Neural cell (in vitro differentiated cells): ENCODE data around the gene BIVM. TPM values are rescaled to one million over a fixed set of nuclear protein-coding genes. Genes with fewer than 3 reads are reported as not detected.

Experiments used
- H2AFZ ChIP-seq: fragments of 200-600, 300-800 bp; sonication (generic), shearing (Covaris generic); 2 replicates; pipeline ENCODE4 v1.6.0; 2014; ENCODE audit warnings: low read depth, mild to moderate bottlenecking, antibody characterized with exemption, low read length, moderate library complexity
- H3F3A ChIP-seq: fragments of 200-600 bp; shearing (Covaris generic); 2 replicates; pipeline ENCODE4 v1.6.1; 2016; ENCODE audit warnings: mild to moderate bottlenecking, moderate library complexity, mixed read lengths, antibody characterized with exemption, low read length; ENCODE audit not compliant: insufficient read depth, poor library complexity, severe bottlenecking
- H3K27ac ChIP-seq: fragments of 200-600, 300-800 bp; sonication (generic), shearing (Covaris generic); 2 replicates; pipeline ENCODE4 v1.5.1; 2014; ENCODE audit warnings: mild to moderate bottlenecking, low read length, moderate library complexity
- H3K27me3 ChIP-seq: fragments of 300-800, 200-600 bp; sonication (generic), shearing (Covaris generic); 2 replicates; pipeline ENCODE4 v1.6.0; 2014; ENCODE audit warnings: mild to moderate bottlenecking, low read depth, low read length, moderate library complexity; ENCODE audit not compliant: insufficient read depth
- H3K36me3 ChIP-seq: fragments of 300-800, 200-600 bp; sonication (generic), shearing (Covaris generic); 2 replicates; pipeline ENCODE4 v1.5.1; 2014; ENCODE audit warnings: mild to moderate bottlenecking, antibody characterized with exemption, low read length, moderate library complexity; ENCODE audit not compliant: insufficient read depth
- H3K4me2 ChIP-seq: fragments of 300-800, 200-600 bp; sonication (generic), shearing (Covaris generic); 2 replicates; pipeline ENCODE4 v1.6.0; 2014; ENCODE audit warnings: mild to moderate bottlenecking, low read length
- H3K4me3 ChIP-seq: fragments of 300-800, 200-600 bp; sonication (generic), shearing (Covaris generic); 2 replicates; pipeline ENCODE4 v1.5.1; 2014; ENCODE audit warnings: mild to moderate bottlenecking, low read length, moderate library complexity
- H3K79me2 ChIP-seq: fragments of 200-600 bp; shearing (Covaris generic); replicated peaks from 2 replicates; pipeline ENCODE4 v1.6.0; 2014; ENCODE audit warnings: mild to moderate bottlenecking, low read length, moderate library complexity; ENCODE audit not compliant: insufficient read depth
- H3K9ac ChIP-seq: fragments of 300-800, 200-600 bp; sonication (generic), shearing (Covaris generic); 2 replicates; pipeline ENCODE4 v1.6.1; 2016; ENCODE audit warnings: mild to moderate bottlenecking, low read length, mixed read lengths
- H3K9me2 ChIP-seq: fragments of 200-600 bp; shearing (Covaris generic); 2 replicates; pipeline ENCODE4 v1.6.1; 2016; ENCODE audit warnings: mild to moderate bottlenecking, low read length, mixed read lengths; ENCODE audit not compliant: insufficient read depth
- H3K9me3 ChIP-seq: fragments of 200-600, 300-800 bp; sonication (generic), shearing (Covaris generic); 2 replicates; pipeline ENCODE4 v1.6.1; 2016; ENCODE audit warnings: mild to moderate bottlenecking, mixed run types, low read length, moderate library complexity, mixed read lengths
- H4K20me1 ChIP-seq: fragments of 200-600 bp; shearing (Covaris generic); 2 replicates; pipeline ENCODE4 v1.6.1; 2016; ENCODE audit warnings: mild to moderate bottlenecking, mixed run types; ENCODE audit not compliant: insufficient read depth
- EP300 ChIP-seq: fragments of 450-650 bp; conservative IDR thresholded peaks from 2 replicates; pipeline ENCODE4 v1.6.1; 2014; ENCODE audit warnings: antibody characterized with exemption, mild to moderate bottlenecking, moderate library complexity; ENCODE audit not compliant: poor library complexity, severe bottlenecking
- EZH2 ChIP-seq: fragments of 200-600, 300-800 bp; shearing (Covaris generic), sonication (generic); IDR thresholded peaks from 2 replicates; pipeline ENCODE4 v1.6.1; 2014; ENCODE audit warnings: antibody characterized with exemption, low read length, borderline replicate concordance, mild to moderate bottlenecking; ENCODE audit not compliant: insufficient read depth, poor library complexity, severe bottlenecking
- MXI1 ChIP-seq: fragments of 450-650 bp; conservative IDR thresholded peaks from 2 replicates; pipeline ENCODE4 v1.6.1; 2014; ENCODE audit warnings: antibody characterized with exemption, mild to moderate bottlenecking; ENCODE audit not compliant: poor library complexity, severe bottlenecking
- POLR2AphosphoS5 ChIP-seq: IDR thresholded peaks from 2 replicates; pipeline ENCODE4 v1.6.1; 2012
- RAD21 ChIP-seq: fragments of 450-650 bp; conservative IDR thresholded peaks from 2 replicates; pipeline ENCODE4 v1.6.1; 2014; ENCODE audit warnings: antibody characterized with exemption, mild to moderate bottlenecking, moderate library complexity
- SMC3 ChIP-seq: fragments of 450-650 bp; conservative IDR thresholded peaks from 2 replicates; pipeline ENCODE4 v1.6.1; 2014; ENCODE audit warnings: antibody characterized with exemption, mild to moderate bottlenecking, moderate library complexity; ENCODE audit not compliant: poor library complexity
- TAF1 ChIP-seq: IDR thresholded peaks from 2 replicates; pipeline ENCODE4 v1.6.1; 2012; ENCODE audit warnings: low read depth
- polyA plus RNA-seq: library from polyadenylated mRNA; depleted of rRNA; stranded (reverse); fragments of >200 nt; gene quantifications from 2 replicates; pipeline ENCODE4 v1.2.3, GENCODE V29; 2014
- TF ChIP-seq, protein P1 (sequence below): IDR thresholded peaks from 2 replicates; pipeline ENCODE4 v1.6.1; 2012; ENCODE audit warnings: borderline replicate concordance
- TF ChIP-seq, protein P2 (sequence below): fragments of 450-650 bp; IDR thresholded peaks from 2 replicates; pipeline ENCODE4 v1.5.1; 2014; ENCODE audit warnings: antibody characterized with exemption, mild to moderate bottlenecking, moderate library complexity; ENCODE audit not compliant: poor library complexity, severe bottlenecking

BIVM gene
- polyA plus RNA-seq, 1 donor from 2014 or later: 60.7 TPM

DNA sequence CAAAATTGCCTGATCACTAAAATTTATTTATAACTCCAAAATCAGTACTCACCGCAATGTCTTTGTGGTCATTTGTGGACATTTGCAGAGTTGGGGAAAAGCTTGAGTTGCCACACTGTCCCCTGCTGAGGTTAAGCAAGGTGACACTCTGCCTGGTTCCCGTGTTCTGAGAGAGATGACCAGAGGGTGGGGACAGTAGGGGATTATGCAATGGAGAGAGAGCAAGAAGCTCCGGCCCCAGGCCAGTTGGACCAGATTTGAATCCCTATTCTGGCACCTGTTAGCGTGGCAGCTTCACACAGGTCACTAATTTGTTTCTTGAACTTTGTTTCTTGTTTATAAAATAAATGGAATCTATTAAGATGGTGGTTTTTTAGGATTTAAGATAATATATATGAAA is 64.7 kb downstream of the BIVM start:
- H2AFZ ChIP-seq: no peak overlapping the region
- no peak overlapping the region for H3K9ac ChIP-seq
- H3K27me3 ChIP-seq: no peaks in the 10 kb centered on the region
- H4K20me1 ChIP-seq: no peaks in the 10 kb centered on the region
- TF ChIP-seq EZH2 (no peak), MXI1 (no peak), EP300 (no peak), POLR2AphosphoS5 (no peak), TAF1 (no peak), RAD21 (no peak), SMC3 (no peak)
- TF ChIP-seq, protein P1, sequence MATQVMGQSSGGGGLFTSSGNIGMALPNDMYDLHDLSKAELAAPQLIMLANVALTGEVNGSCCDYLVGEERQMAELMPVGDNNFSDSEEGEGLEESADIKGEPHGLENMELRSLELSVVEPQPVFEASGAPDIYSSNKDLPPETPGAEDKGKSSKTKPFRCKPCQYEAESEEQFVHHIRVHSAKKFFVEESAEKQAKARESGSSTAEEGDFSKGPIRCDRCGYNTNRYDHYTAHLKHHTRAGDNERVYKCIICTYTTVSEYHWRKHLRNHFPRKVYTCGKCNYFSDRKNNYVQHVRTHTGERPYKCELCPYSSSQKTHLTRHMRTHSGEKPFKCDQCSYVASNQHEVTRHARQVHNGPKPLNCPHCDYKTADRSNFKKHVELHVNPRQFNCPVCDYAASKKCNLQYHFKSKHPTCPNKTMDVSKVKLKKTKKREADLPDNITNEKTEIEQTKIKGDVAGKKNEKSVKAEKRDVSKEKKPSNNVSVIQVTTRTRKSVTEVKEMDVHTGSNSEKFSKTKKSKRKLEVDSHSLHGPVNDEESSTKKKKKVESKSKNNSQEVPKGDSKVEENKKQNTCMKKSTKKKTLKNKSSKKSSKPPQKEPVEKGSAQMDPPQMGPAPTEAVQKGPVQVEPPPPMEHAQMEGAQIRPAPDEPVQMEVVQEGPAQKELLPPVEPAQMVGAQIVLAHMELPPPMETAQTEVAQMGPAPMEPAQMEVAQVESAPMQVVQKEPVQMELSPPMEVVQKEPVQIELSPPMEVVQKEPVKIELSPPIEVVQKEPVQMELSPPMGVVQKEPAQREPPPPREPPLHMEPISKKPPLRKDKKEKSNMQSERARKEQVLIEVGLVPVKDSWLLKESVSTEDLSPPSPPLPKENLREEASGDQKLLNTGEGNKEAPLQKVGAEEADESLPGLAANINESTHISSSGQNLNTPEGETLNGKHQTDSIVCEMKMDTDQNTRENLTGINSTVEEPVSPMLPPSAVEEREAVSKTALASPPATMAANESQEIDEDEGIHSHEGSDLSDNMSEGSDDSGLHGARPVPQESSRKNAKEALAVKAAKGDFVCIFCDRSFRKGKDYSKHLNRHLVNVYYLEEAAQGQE: no peak
- TF ChIP-seq, protein P2, sequence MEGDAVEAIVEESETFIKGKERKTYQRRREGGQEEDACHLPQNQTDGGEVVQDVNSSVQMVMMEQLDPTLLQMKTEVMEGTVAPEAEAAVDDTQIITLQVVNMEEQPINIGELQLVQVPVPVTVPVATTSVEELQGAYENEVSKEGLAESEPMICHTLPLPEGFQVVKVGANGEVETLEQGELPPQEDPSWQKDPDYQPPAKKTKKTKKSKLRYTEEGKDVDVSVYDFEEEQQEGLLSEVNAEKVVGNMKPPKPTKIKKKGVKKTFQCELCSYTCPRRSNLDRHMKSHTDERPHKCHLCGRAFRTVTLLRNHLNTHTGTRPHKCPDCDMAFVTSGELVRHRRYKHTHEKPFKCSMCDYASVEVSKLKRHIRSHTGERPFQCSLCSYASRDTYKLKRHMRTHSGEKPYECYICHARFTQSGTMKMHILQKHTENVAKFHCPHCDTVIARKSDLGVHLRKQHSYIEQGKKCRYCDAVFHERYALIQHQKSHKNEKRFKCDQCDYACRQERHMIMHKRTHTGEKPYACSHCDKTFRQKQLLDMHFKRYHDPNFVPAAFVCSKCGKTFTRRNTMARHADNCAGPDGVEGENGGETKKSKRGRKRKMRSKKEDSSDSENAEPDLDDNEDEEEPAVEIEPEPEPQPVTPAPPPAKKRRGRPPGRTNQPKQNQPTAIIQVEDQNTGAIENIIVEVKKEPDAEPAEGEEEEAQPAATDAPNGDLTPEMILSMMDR: no peak
- H3K9me2 ChIP-seq: no peaks in the 10 kb centered on the region
- peaks cover 48% of the 10 kb centered on the region for H3K36me3 ChIP-seq
- H3K9me3 ChIP-seq: peaks cover 10% of the 10 kb centered on the region
- no peak overlapping the region for H3K27ac ChIP-seq
- H3K79me2 ChIP-seq: peaks cover 4% of the 10 kb centered on the region
- no peak overlapping the region for H3K4me3 ChIP-seq
- H3F3A ChIP-seq: no peaks in the 10 kb centered on the region
- H3K4me2 ChIP-seq: no peak overlapping the region

DNA sequence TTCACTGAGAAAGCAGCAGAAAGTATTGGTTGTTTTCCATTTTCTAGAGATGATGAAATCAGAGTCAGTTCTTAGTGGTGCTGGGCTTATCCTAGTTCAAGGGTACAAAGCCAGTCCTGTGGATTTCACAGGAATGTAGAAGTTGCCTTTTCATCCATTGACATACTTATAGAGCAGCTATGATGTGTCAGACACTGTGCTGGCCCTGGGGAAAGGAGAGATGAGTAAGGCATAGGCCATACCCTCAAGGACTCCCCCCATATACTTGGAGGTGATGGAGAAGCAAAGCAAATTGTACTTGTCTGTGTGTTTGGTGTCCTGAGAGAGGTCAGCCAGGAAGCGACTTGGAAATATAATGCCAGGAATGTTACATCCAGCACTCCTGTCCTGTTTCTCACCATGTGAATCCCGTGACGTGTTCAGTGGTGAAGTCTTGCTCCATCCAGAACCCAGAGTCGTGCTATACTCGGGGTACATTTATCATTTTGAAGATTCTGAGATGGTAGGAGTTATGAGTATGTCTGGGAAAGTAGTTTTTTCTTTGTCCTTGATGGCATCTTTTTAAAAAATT is 69.5 kb downstream of the BIVM start:
- TF ChIP-seq, protein P2: no peak
- no peak for TF ChIP-seq EZH2
- no peak for TF ChIP-seq RAD21
- TF ChIP-seq TAF1: no peak
- TF ChIP-seq MXI1: no peak
- no peak for TF ChIP-seq SMC3
- TF ChIP-seq POLR2AphosphoS5: no peak
- TF ChIP-seq, protein P1: no peak
- TF ChIP-seq EP300: no peak
- H3K36me3 ChIP-seq: peaks cover 39% of the 10 kb centered on the region
- peaks cover 4% of the 10 kb centered on the region for H3K79me2 ChIP-seq
- H3K27me3 ChIP-seq: no peaks in the 10 kb centered on the region
- H3K4me2 ChIP-seq: no peak overlapping the region
- H3K9ac ChIP-seq: no peak overlapping the region
- H3F3A ChIP-seq: no peaks in the 10 kb centered on the region
- H4K20me1 ChIP-seq: no peaks in the 10 kb centered on the region
- no peak overlapping the region for H2AFZ ChIP-seq
- H3K27ac ChIP-seq: no peak overlapping the region
- no peaks in the 10 kb centered on the region for H3K9me2 ChIP-seq
- peaks cover 10% of the 10 kb centered on the region for H3K9me3 ChIP-seq
- H3K4me3 ChIP-seq: no peak overlapping the region
